HepG2 (cell line): ENCODE measurements around the gene DNPEP.

Source experiments
- GTF2F1 ChIP-seq: fragments of 150-350 bp; IDR thresholded peaks from 2 replicates; pipeline ENCODE4 v1.6.1; 2014; ENCODE audit warnings: low read length
- LCORL ChIP-seq, 2 experiments: fragments of 450-650 bp in 1 of 2; sonication (generic) in 1 of 2; formaldehyde crosslinking in 1 of 2; IDR thresholded peaks; 2 replicates each; pipeline versions ENCODE4 v1.5.0 to v1.6.1; 2017 to 2020; ENCODE audit warnings: antibody characterized with exemption in 1 of 2, missing genetic modification reagents in 1 of 2
- NFIC ChIP-seq: IDR thresholded peaks from 2 replicates; pipeline ENCODE4 v1.6.1; 2012; ENCODE audit warnings: mild to moderate bottlenecking, low read length, inconsistent platforms
- RNF2 ChIP-seq: fragments of 450-650 bp; conservative IDR thresholded peaks from 2 replicates; pipeline ENCODE4 v1.6.1; 2016; ENCODE audit warnings: low read depth
- TAF1 ChIP-seq: sonication (generic); formaldehyde crosslinking; IDR thresholded peaks from 2 replicates; pipeline ENCODE4 v1.4.0; 2020; ENCODE audit warnings: missing genetic modification reagents
- ZBTB7A ChIP-seq: sonication (generic); formaldehyde crosslinking; IDR thresholded peaks from 2 replicates; pipeline ENCODE4 v1.8.0; 2022; ENCODE audit warnings: mild to moderate bottlenecking, missing genetic modification reagents
- TF ChIP-seq, protein P1 (sequence below): sonication (generic); formaldehyde crosslinking; IDR thresholded peaks from 2 replicates; pipeline ENCODE4 v1.5.0; 2020; ENCODE audit warnings: mild to moderate bottlenecking, missing genetic modification reagents, moderate library complexity

DNA sequence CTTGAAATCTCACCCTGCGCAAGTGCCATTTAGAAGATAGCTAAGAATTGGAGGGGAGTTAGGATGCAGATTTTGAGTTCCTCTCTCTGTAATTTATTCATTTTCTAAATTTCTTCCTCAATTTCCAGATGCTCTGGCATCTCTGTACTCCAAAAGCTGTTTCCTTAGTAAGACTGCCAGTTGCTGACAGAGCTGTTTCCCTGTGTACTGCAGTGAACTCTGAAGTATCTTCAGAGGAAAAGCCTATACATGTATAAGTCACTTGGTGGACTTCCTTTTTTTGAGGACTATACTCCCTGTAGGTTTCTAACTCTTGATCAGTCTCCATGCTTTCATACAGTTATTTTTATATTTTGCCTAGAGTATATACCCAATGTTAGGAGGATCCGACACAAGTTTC is 53.6 kb downstream of the DNPEP start:
- TF ChIP-seq GTF2F1, result no peak
- TF ChIP-seq, protein P1, sequence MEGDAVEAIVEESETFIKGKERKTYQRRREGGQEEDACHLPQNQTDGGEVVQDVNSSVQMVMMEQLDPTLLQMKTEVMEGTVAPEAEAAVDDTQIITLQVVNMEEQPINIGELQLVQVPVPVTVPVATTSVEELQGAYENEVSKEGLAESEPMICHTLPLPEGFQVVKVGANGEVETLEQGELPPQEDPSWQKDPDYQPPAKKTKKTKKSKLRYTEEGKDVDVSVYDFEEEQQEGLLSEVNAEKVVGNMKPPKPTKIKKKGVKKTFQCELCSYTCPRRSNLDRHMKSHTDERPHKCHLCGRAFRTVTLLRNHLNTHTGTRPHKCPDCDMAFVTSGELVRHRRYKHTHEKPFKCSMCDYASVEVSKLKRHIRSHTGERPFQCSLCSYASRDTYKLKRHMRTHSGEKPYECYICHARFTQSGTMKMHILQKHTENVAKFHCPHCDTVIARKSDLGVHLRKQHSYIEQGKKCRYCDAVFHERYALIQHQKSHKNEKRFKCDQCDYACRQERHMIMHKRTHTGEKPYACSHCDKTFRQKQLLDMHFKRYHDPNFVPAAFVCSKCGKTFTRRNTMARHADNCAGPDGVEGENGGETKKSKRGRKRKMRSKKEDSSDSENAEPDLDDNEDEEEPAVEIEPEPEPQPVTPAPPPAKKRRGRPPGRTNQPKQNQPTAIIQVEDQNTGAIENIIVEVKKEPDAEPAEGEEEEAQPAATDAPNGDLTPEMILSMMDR (CRISPR knock-in tag), result no peak
- TF ChIP-seq RNF2, result no peak
- no peak for TF ChIP-seq TAF1 (CRISPR knock-in tag)
- TF ChIP-seq NFIC, result no peak
- TF ChIP-seq LCORL (IDR thresholded peaks at IDR 0.05), result no peak
- TF ChIP-seq LCORL (CRISPR knock-in tag; IDR thresholded peaks at IDR 0.05), result no peak
- TF ChIP-seq ZBTB7A (CRISPR knock-in tag), result no peak
